Measurements from ENCODE around the gene SPOCD1. TPM values are rescaled to one million over a fixed set of nuclear protein-coding genes. Genes with fewer than 3 reads are reported as not detected.

SPOCD1 gene
- total RNA-seq, 1 donor from 2014 or later, result not detected

GRCh38 chr1:31771891-31772668 lies 43.7 kb downstream of the SPOCD1 start:
- DNase-seq, result no peak

GRCh38 chr1:31769720-31770390 lies 46.0 kb downstream of the SPOCD1 start:
- no peak for DNase-seq

GRCh38 chr1:31768939-31769704 lies 46.7 kb downstream of the SPOCD1 start:
- no peak for DNase-seq

- no peak for DNase-seq
Observed at GRCh38 chr1:31768407-31768907, 47.4 kb downstream of the SPOCD1 start.

- no peak for DNase-seq
Observed at GRCh38 chr1:31767225-31767624, 48.6 kb downstream of the SPOCD1 start.

GRCh38 chr1:31765516-31765915 lies 50.3 kb downstream of the SPOCD1 start:
- DNase-seq, result no peak

- no peak for DNase-seq
Observed at GRCh38 chr1:31765041-31765467, 50.8 kb downstream of the SPOCD1 start.

GRCh38 chr1:31764312-31765040 lies 51.3 kb downstream of the SPOCD1 start, which contains the start of gene ADGRB2:
TSS of gene ADGRB2 (minus strand) at chr1:31764340. CDS start at chr1:31757221, 7,119 bp downstream.
- DNase-seq, result no peak

GRCh38 chr1:31763671-31764311 lies 52.0 kb downstream of the SPOCD1 start:
- no peak for DNase-seq

- DNase-seq, result peak; percentile 73
Observed at GRCh38 chr1:31762726-31763670, 52.8 kb downstream of the SPOCD1 start.

- no peak for DNase-seq
Observed at GRCh38 chr1:31762323-31762722, 53.5 kb downstream of the SPOCD1 start.

GRCh38 chr1:31761883-31762282 lies 53.9 kb downstream of the SPOCD1 start:
- DNase-seq, result no peak

GRCh38 chr1:31760471-31761470 lies 55.1 kb downstream of the SPOCD1 start:
- DNase-seq, result peak; percentile 26

GRCh38 chr1:31759298-31760023 lies 56.4 kb downstream of the SPOCD1 start:
- DNase-seq, result no peak

GRCh38 chr1:31758823-31759222 lies 57.0 kb downstream of the SPOCD1 start:
- no peak for DNase-seq

GRCh38 chr1:31757989-31758388 lies 57.8 kb downstream of the SPOCD1 start:
- DNase-seq, result no peak

GRCh38 chr1:31757204-31757679 lies 58.6 kb downstream of the SPOCD1 start:
- DNase-seq, result no peak

- DNase-seq, result no peak
Observed at GRCh38 chr1:31756578-31756977, 59.2 kb downstream of the SPOCD1 start.

Data from occipital lobe (tissue), 2 donors.